Activated CD4-positive, alpha-beta T cell treated with anti-CD3 and anti-CD28 coated beads, Interleukin-2, amount 10 ng/mL, durations not matched to agents 7 days and 5 days (primary cell): Measurements from ENCODE around the gene KLHDC8A. TPM values are rescaled to one million over a fixed set of nuclear protein-coding genes. Genes with fewer than 3 reads are reported as not detected.

Source experiments
- CTCF ChIA-PET: fragments of 350-600 bp; sonication (Branson Sonifier 250); formaldehyde crosslinking; loops from one replicate; lab custom pipeline; 2021; ENCODE audit warnings: antibody characterized with exemption; lab: Charles Lee
- POLR2A ChIA-PET: fragments of 350-600 bp; sonication (Branson Sonifier 250); formaldehyde crosslinking; loops from one replicate; lab custom pipeline; 2021; ENCODE audit warnings: antibody characterized with exemption; lab: Charles Lee
- DNase-seq: peaks from one replicate; pipeline ENCODE4 v3.0.0-alpha.2; 2020
- H3K27ac Mint-ChIP-seq: one replicate; pipeline ENCODE4 v1.8.0; 2021; ENCODE audit warnings: mild to moderate bottlenecking, moderate library complexity, mixed read lengths
- H3K27me3 Mint-ChIP-seq: one replicate; pipeline ENCODE4 v1.8.0; 2021; ENCODE audit warnings: mixed read lengths
- H3K36me3 Mint-ChIP-seq: one replicate; pipeline ENCODE4 v1.8.0; 2021; ENCODE audit warnings: low read depth, mixed read lengths
- H3K4me1 Mint-ChIP-seq: one replicate; pipeline ENCODE4 v1.8.0; 2021; ENCODE audit warnings: mixed read lengths
- H3K4me3 Mint-ChIP-seq: one replicate; pipeline ENCODE4 v1.8.0; 2021; ENCODE audit warnings: mild to moderate bottlenecking, moderate library complexity, mixed read lengths
- H3K9me3 Mint-ChIP-seq: one replicate; pipeline ENCODE4 v1.8.0; 2021; ENCODE audit warnings: mixed read lengths
- total RNA-seq, 2 experiments: library from RNA; stranded (reverse); gene quantifications; one replicate each; pipeline ENCODE4 v1.2.3, GENCODE V29; 2021

The KLHDC8A gene
- total RNA-seq, 2 experiments from 2014 or later = not detected

DNA sequence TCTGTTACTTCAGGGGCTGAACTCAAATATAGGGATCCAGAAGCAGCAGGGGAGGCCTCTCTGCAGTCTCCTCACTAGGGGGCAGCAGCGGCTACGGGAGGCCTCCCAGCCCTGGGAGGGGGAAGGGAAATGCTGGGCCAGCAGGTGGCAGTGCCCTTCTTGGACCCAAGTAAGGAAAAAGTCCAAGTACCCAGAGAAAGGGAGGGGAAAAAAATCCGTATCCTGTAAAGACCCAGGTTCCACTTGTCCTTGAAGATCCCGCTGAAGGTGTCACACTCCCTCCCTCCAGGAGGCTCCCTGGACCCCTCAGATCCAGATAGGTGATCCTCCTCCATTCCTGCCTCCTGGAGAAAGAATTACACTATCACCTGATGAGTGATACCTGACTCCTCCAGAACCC is 21.0 kb downstream of the KLHDC8A start:
- ChIA-PET POLR2A (no interaction called here), CTCF (interaction anchor here (0.7 to 3.6 kb wide), 12 partner anchors 11 to 188 kb away, joined by 3 to 24 read pairs (median 5); no protein-coding TSS in a partner anchor)
- DNase-seq = peak; percentile 84
- no peaks in the 10 kb centered on the region for H3K4me1 Mint-ChIP-seq
- no peaks in the 10 kb centered on the region for H3K36me3 Mint-ChIP-seq
- no peak overlapping the region for H3K27ac Mint-ChIP-seq
- H3K4me3 Mint-ChIP-seq = no peak overlapping the region
- peaks cover 16% of the 10 kb centered on the region for H3K27me3 Mint-ChIP-seq
- no peaks in the 10 kb centered on the region for H3K9me3 Mint-ChIP-seq

DNA sequence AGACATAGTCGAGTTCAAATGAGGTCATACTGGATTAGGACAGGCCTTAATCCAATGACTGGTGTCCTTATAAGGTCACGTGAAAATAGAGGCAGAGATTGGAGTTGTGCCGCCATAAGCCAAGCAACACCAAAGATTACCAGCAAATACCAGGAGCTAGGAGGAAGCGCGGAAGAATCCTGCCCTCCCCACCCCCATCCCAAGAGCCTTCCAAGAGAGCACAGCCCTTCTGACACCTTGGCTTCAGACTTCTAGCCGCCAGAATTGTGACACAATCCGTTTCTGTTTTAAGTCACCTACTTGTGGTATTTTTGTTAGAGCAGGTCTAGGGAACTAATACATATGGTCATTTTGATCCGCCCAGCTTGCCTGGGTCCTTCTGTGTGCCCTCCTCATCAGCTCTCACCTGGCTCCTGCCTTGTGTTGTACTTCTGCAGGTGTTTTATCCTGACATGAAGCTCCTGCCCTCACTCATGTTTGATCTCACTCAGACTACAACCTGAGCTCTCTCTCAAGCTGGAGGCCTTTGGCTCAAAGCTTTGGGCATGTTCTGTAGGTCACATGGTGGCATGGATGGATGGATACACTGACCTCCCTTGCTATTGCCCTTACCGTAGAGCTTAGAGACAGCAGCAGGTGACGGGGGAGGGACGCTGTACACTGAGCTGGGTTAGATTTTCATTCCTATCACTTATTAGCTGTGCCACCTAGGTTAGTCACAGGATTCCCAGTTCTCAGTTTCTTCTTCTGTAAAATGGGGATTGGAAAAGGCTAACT is 24.5 kb downstream of the KLHDC8A start:
- no peaks in the 10 kb centered on the region for H3K36me3 Mint-ChIP-seq
- H3K4me3 Mint-ChIP-seq = no peak overlapping the region
- no peak overlapping the region for H3K27ac Mint-ChIP-seq
- H3K9me3 Mint-ChIP-seq = no peaks in the 10 kb centered on the region
- ChIA-PET POLR2A (interaction anchor here (0.5 kb wide), 1 partner anchor 54 kb away, joined by 4 read pairs; no protein-coding TSS in a partner anchor), CTCF (interaction anchor here (1.2 to 23.4 kb wide), 8 partner anchors 8 to 192 kb away, joined by 3 to 560 read pairs (median 5); partner anchors contain the start of gene NUAK2)
- DNase-seq = no peak
- no peaks in the 10 kb centered on the region for H3K4me1 Mint-ChIP-seq
- H3K27me3 Mint-ChIP-seq = peaks cover 24% of the 10 kb centered on the region

- Mint-ChIP-seq H3K4me1 (peaks cover 4% of the 10 kb centered on the region), H3K9me3 (no peaks in the 10 kb centered on the region), H3K36me3 (no peaks in the 10 kb centered on the region), H3K27me3 (peaks cover 31% of the 10 kb centered on the region), H3K4me3 (no peak overlapping the region), H3K27ac (no peak overlapping the region)
- POLR2A ChIA-PET = no interaction called here
- CTCF ChIA-PET = interaction anchor here (1.0 to 23.4 kb wide), 4 partner anchors 9 to 194 kb away, joined by 3 to 560 read pairs (median 4); no protein-coding TSS in a partner anchor
- DNase-seq = no peak
Measured at GRCh38 chr1:205330150-205330549, 26.6 kb downstream of the KLHDC8A start.

DNA sequence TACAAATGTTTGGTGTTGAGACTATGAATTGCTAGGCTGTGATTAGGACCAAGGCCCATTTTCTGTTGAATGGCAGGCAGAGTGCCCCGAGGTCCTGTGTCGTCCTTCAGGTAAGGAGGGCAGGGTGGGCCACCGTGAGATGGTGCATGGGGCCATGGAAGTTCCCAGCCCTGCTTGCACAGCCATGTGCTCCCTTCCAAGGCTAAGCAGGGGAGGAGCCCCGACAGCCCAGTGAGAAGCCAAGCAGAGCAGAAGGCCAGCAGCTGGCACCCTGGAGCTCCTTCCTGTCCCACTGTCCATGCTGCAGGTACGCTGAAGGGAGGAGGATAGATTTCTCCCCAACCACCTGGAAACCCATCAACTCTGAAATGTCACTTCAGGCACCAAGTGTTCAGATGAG is 27.0 kb downstream of the KLHDC8A start:
- no peaks in the 10 kb centered on the region for H3K9me3 Mint-ChIP-seq
- no peaks in the 10 kb centered on the region for H3K36me3 Mint-ChIP-seq
- CTCF ChIA-PET = interaction anchor here (1.0 to 23.4 kb wide), 6 partner anchors 9 to 194 kb away, joined by 3 to 560 read pairs (median 4); no protein-coding TSS in a partner anchor
- H3K4me1 Mint-ChIP-seq = peaks cover 9% of the 10 kb centered on the region
- no peak overlapping the region for H3K4me3 Mint-ChIP-seq
- peaks cover 31% of the 10 kb centered on the region for H3K27me3 Mint-ChIP-seq
- no peak for DNase-seq
- no peak overlapping the region for H3K27ac Mint-ChIP-seq
- POLR2A ChIA-PET = no interaction called here

- ChIA-PET POLR2A (no interaction called here), CTCF (interaction anchor here (0.5 to 23.4 kb wide), 6 partner anchors 8 to 196 kb away, joined by 3 to 560 read pairs (median 4); no protein-coding TSS in a partner anchor)
- H3K4me3 Mint-ChIP-seq = no peak overlapping the region
- H3K9me3 Mint-ChIP-seq = no peaks in the 10 kb centered on the region
- peaks cover 15% of the 10 kb centered on the region for H3K4me1 Mint-ChIP-seq
- DNase-seq = no peak
- H3K27ac Mint-ChIP-seq = no peak overlapping the region
- H3K36me3 Mint-ChIP-seq = no peaks in the 10 kb centered on the region
- H3K27me3 Mint-ChIP-seq = peaks cover 29% of the 10 kb centered on the region
Measured at GRCh38 chr1:205328476-205328875, 28.2 kb downstream of the KLHDC8A start.

GRCh38 chr1:205326812-205327466 is 29.8 kb downstream of the KLHDC8A start:
- H3K9me3 Mint-ChIP-seq = no peaks in the 10 kb centered on the region
- H3K4me3 Mint-ChIP-seq = no peak overlapping the region
- H3K36me3 Mint-ChIP-seq = no peaks in the 10 kb centered on the region
- ChIA-PET POLR2A (no interaction called here), CTCF (interaction anchor here (1.2 to 23.4 kb wide), 2 partner anchors 27 to 48 kb away, joined by 3 to 560 read pairs; no protein-coding TSS in a partner anchor)
- H3K4me1 Mint-ChIP-seq = peaks cover 20% of the 10 kb centered on the region
- no peak overlapping the region for H3K27ac Mint-ChIP-seq
- H3K27me3 Mint-ChIP-seq = peaks cover 28% of the 10 kb centered on the region
- DNase-seq = no peak

DNA sequence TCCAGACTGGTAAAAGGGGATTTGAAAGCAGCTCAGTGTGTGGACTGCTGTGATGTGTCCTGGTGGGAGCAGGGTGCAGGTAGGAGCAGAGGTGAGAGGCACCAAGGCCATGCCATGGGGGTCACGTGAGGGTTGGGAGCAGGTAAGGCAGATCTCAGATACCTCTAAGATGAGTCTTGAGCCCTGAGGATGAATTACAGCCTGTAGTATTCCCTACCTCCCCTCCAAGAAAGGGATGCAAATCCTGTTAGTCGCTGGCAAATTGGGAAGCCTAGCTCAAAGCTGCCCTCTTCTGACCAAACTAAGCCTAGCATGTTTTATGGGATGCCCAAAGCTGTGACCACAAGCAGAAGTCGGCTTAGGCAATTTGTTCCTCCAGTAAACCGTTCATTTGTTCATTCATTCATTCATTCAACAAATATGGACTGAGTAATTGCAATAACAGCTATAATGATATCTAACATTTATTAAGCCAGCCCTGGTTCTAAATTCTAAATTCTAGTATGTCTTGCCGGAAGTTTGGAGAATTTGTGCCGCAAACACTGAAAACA is 31.3 kb downstream of the KLHDC8A start:
- Mint-ChIP-seq H3K9me3 (no peaks in the 10 kb centered on the region), H3K4me1 (peaks cover 28% of the 10 kb centered on the region), H3K27me3 (peaks cover 24% of the 10 kb centered on the region), H3K27ac (no peak overlapping the region), H3K4me3 (no peak overlapping the region), H3K36me3 (peaks cover 7% of the 10 kb centered on the region)
- ChIA-PET CTCF (interaction anchor here (0.7 to 23.4 kb wide), 23 partner anchors 8 to 161 kb away, joined by 3 to 560 read pairs (median 5); partner anchors contain the start of gene TMCC2), POLR2A (interaction anchor here (0.7 kb wide), 1 partner anchor 52 kb away, joined by 4 read pairs; no protein-coding TSS in a partner anchor)
- DNase-seq = peak; percentile 68

- no peak overlapping the region for H3K4me3 Mint-ChIP-seq
Measured at GRCh38 chr1:205324781-205325180, 31.9 kb downstream of the KLHDC8A start.

DNA sequence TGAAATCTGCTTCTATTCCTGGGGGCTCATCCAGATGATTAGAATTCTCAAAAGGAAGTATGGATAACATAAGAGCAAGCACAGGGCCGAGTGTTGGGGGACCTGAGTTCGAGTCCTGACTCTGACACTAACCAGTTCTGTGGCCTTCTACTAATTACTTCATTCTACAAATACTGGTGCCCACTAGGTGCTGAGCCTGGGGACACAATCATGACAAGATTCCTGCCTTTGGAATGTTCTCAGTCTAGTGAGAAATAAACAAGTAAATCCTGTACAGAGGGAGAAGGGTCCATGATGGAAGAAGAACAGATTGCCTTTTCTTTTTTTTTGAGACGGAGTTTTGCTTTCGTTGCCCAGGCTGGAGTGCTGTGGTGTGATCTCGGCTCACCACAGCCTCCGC is 32.9 kb downstream of the KLHDC8A start:
- peaks cover 16% of the 10 kb centered on the region for H3K27me3 Mint-ChIP-seq
- no peak overlapping the region for H3K27ac Mint-ChIP-seq
- no peak for DNase-seq
- H3K36me3 Mint-ChIP-seq = peaks cover 13% of the 10 kb centered on the region
- H3K4me3 Mint-ChIP-seq = no peak overlapping the region
- peaks cover 42% of the 10 kb centered on the region for H3K4me1 Mint-ChIP-seq
- H3K9me3 Mint-ChIP-seq = no peaks in the 10 kb centered on the region
- CTCF ChIA-PET = interaction anchor here (2.0 to 23.4 kb wide), 5 partner anchors 10 to 67 kb away, joined by 7 to 560 read pairs (median 9); no protein-coding TSS in a partner anchor
- POLR2A ChIA-PET = interaction anchor here (0.6 to 1.6 kb wide), 2 partner anchors 24 to 50 kb away, joined by 3 to 4 read pairs; no protein-coding TSS in a partner anchor

More at GRCh38 chr1:205324781-205325180, 31.9 kb downstream of the KLHDC8A start:
- Mint-ChIP-seq H3K9me3 (no peaks in the 10 kb centered on the region), H3K36me3 (peaks cover 8% of the 10 kb centered on the region), H3K4me1 (peaks cover 33% of the 10 kb centered on the region), H3K27ac (no peak overlapping the region), H3K27me3 (peaks cover 23% of the 10 kb centered on the region)
- ChIA-PET POLR2A (interaction anchor here (0.7 to 1.6 kb wide), 2 partner anchors 9 to 51 kb away, joined by 3 to 4 read pairs; no protein-coding TSS in a partner anchor), CTCF (interaction anchor here (0.8 to 23.4 kb wide), 17 partner anchors 9 to 161 kb away, joined by 3 to 560 read pairs (median 6); partner anchors contain the start of gene TMCC2)
- no peak for DNase-seq

- ChIA-PET CTCF (interaction anchor here (1.2 to 23.4 kb wide), 8 partner anchors 9 to 94 kb away, joined by 3 to 560 read pairs (median 6); partner anchors contain the start of gene TMCC2), POLR2A (no interaction called here)
- Mint-ChIP-seq H3K36me3 (peaks cover 26% of the 10 kb centered on the region), H3K27ac (no peak overlapping the region), H3K4me1 (peaks cover 59% of the 10 kb centered on the region), H3K4me3 (peak overlapping the region; percentile 98), H3K9me3 (no peaks in the 10 kb centered on the region), H3K27me3 (peaks cover 11% of the 10 kb centered on the region)
- no peak for DNase-seq
Measured at GRCh38 chr1:205321959-205322283, 34.8 kb downstream of the KLHDC8A start.

- ChIA-PET CTCF (interaction anchor here (1.2 to 23.4 kb wide), 9 partner anchors 8 to 93 kb away, joined by 3 to 560 read pairs (median 5); partner anchors contain the start of gene TMCC2), POLR2A (interaction anchor here (0.6 kb wide), 1 partner anchor 312 kb away, joined by 3 read pairs; no protein-coding TSS in a partner anchor)
- no peaks in the 10 kb centered on the region for H3K9me3 Mint-ChIP-seq
- H3K4me1 Mint-ChIP-seq = peaks cover 65% of the 10 kb centered on the region
- DNase-seq = peak; percentile 81
- H3K36me3 Mint-ChIP-seq = peaks cover 26% of the 10 kb centered on the region
- H3K4me3 Mint-ChIP-seq = peak within 1 kb of the TSS; percentile 98
- peaks cover 6% of the 10 kb centered on the region for H3K27me3 Mint-ChIP-seq
- peak within 1 kb of the TSS; percentile 90 for H3K27ac Mint-ChIP-seq
Measured at GRCh38 chr1:205321162-205321958, 35.4 kb downstream of the KLHDC8A start, which contains the start of gene NUAK2. TSS of gene NUAK2 (minus strand) at chr1:205321745. CDS start at chr1:205321628, 117 bp downstream.
